ENCODE results near the gene CSNK1D. TPM values are rescaled to one million over a fixed set of nuclear protein-coding genes. Genes with fewer than 3 reads are reported as not detected.

CSNK1D gene
- total RNA-seq, 1 experiment from 2014 or later = 234 TPM

- CTCF ChIA-PET = interaction anchor here (1.1 kb wide), 1 partner anchor 16 kb away, joined by 3 read pairs; no protein-coding TSS in a partner anchor
- H3K27ac ChIP-seq (ENCODE audit: low read length) = no peak within 1 kb of the TSS
- POLR2A ChIA-PET = no interaction called here
These were observed 44.1 kb upstream of the CSNK1D start, which contains the start of gene CD7 for GRCh38 chr17:82317394-82318168. Gene CD7 (minus strand): TSS chr17:82317608. CDS start chr17:82317495, 113 bp downstream.

DNA sequence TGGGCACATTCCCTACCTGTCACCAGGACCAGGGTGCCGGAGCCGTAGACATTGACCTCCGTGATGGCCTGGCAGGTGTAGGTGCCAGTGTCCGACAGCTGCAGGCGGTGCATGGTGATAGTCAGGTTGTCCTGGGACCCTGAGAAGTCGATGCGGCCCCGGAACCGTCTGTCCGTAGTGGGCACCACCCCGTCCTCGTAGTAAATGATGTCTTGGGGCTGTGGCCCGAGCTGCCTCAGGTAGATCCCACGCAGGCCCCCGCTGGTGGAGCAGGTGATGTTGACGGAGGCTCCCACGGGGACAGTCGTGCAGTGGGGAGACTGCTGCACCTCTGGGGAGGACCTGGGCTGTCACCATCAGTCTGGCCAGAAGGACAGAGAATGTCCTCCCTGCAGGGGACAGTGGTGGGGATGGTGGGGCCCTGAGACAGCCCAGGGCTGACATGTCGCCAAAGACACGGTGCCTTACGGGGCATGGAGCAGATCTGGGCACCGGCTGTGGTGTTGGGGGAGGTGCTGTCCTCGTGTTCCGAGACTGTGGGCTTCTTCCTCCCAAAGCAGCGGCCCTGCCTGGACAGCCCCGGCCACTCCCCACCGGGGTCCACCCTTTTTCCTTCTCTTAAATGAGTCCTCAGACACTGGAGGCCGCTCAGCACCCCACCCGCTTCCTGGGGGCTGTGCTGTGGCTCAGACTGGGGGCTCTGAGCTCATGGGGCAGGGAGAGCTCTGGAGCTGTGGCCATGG lies 43.3 kb upstream of the CSNK1D start:
- Histone ChIP-seq H3K9me3 (ENCODE audit: control insufficient read depth, insufficient read depth, low read depth, low read length) (no peaks in the 10 kb centered on the region), H3K4me3 (ENCODE audit: low read depth in 2 of 2, low read length in 2 of 2) (no peak overlapping the region), H3K27ac (ENCODE audit: low read length) (no peak overlapping the region), H3K27me3 (ENCODE audit: control insufficient read depth, insufficient read depth, low read length) (no peaks in the 10 kb centered on the region), H3K36me3 (ENCODE audit: control insufficient read depth, insufficient read depth, low read length) (no peaks in the 10 kb centered on the region), H3K4me1 (ENCODE audit: control insufficient read depth, insufficient read depth, low read length) (peaks cover 4% of the 10 kb centered on the region)
- ATAC-seq = no peak
- intact Hi-C loops (cut with micrococcal nuclease; ENCODE audit: unreplicated experiment) (no loop called here), in situ Hi-C loops (cut with HindIII; ENCODE audit: low pct_unique_long_range_greater_than_20kb, low sequenced_read_pairs) (no loop called here)
- BruUV-seq (replicated peaks) = no TSS peak
- DNase-seq (ENCODE audit: low read depth, low spot score) = no peak
- TF ChIP-seq REST (IDR thresholded peaks at IDR 0.05; ENCODE audit: insufficient read depth in 1 of 2, low read depth in 2 of 2, low read length in 1 of 2) (no peak), SIN3A (IDR thresholded peaks at IDR 0.05; ENCODE audit: borderline replicate concordance, insufficient read depth, low read depth, low read length) (no peak)
- TF ChIP-seq, protein P1, sequence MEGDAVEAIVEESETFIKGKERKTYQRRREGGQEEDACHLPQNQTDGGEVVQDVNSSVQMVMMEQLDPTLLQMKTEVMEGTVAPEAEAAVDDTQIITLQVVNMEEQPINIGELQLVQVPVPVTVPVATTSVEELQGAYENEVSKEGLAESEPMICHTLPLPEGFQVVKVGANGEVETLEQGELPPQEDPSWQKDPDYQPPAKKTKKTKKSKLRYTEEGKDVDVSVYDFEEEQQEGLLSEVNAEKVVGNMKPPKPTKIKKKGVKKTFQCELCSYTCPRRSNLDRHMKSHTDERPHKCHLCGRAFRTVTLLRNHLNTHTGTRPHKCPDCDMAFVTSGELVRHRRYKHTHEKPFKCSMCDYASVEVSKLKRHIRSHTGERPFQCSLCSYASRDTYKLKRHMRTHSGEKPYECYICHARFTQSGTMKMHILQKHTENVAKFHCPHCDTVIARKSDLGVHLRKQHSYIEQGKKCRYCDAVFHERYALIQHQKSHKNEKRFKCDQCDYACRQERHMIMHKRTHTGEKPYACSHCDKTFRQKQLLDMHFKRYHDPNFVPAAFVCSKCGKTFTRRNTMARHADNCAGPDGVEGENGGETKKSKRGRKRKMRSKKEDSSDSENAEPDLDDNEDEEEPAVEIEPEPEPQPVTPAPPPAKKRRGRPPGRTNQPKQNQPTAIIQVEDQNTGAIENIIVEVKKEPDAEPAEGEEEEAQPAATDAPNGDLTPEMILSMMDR (IDR thresholded peaks at IDR 0.05) = no peak
- ChIA-PET POLR2A (no interaction called here), CTCF (interaction anchor here (1.1 kb wide), 1 partner anchor 16 kb away, joined by 3 read pairs; no protein-coding TSS in a partner anchor)

More at GRCh38 chr17:82317394-82318168, 44.1 kb upstream of the CSNK1D start, which contains the start of gene CD7:
- H3K36me3 ChIP-seq (ENCODE audit: control insufficient read depth, insufficient read depth, low read length) = no peaks in the 10 kb centered on the region
- no peak for DNase-seq (ENCODE audit: low read depth, low spot score)
- in situ Hi-C loops (cut with HindIII; ENCODE audit: low pct_unique_long_range_greater_than_20kb, low sequenced_read_pairs) (no loop called here), intact Hi-C loops (cut with micrococcal nuclease; ENCODE audit: unreplicated experiment) (no loop called here)
- H3K4me3 ChIP-seq (ENCODE audit: low read depth in 2 of 2, low read length in 2 of 2) = no peak within 1 kb of the TSS
- no TSS peak for BruUV-seq (replicated peaks)
- ATAC-seq = no peak
- peaks cover 7% of the 10 kb centered on the region for H3K4me1 ChIP-seq (ENCODE audit: control insufficient read depth, insufficient read depth, low read length)
- no peaks in the 10 kb centered on the region for H3K9me3 ChIP-seq (ENCODE audit: control insufficient read depth, insufficient read depth, low read depth, low read length)
- TF ChIP-seq, protein P1 (IDR thresholded peaks at IDR 0.05) = no peak
- TF ChIP-seq SIN3A (IDR thresholded peaks at IDR 0.05; ENCODE audit: borderline replicate concordance, insufficient read depth, low read depth, low read length) (no peak), TCF7L2 (IDR thresholded peaks at IDR 0.05; ENCODE audit: low read depth, low read length) (no peak), REST (IDR thresholded peaks at IDR 0.05; ENCODE audit: insufficient read depth in 1 of 2, low read depth in 2 of 2, low read length in 1 of 2) (no peak), POLR2AphosphoS5 (IDR thresholded peaks at IDR 0.05; ENCODE audit: low read depth, low read length) (no peak)
- H3K27me3 ChIP-seq (ENCODE audit: control insufficient read depth, insufficient read depth, low read length) = no peaks in the 10 kb centered on the region

Data from Panc1 (cell line).